ENCODE data around the gene AUTS2.

DNA sequence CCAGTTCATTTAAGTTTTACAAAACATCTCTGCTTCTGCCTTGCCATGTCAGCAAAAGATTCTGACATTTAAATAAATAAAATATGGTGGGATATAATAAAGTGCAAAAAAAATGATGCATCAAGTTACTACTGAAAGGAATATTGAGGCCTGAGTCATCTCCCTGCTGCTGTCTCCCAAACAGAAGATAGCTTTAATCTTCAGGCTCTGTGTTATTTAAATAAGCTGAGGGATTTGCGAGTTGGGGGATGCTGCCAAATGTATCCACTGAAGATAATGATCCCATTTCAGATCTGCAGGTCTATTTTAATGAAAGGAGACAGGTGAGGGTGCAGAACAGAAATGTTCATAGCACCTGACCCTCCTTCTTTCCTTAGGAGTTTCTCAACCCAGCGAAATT, 720.8 kb downstream of the AUTS2 start:
- TF ChIP-seq, protein P1, sequence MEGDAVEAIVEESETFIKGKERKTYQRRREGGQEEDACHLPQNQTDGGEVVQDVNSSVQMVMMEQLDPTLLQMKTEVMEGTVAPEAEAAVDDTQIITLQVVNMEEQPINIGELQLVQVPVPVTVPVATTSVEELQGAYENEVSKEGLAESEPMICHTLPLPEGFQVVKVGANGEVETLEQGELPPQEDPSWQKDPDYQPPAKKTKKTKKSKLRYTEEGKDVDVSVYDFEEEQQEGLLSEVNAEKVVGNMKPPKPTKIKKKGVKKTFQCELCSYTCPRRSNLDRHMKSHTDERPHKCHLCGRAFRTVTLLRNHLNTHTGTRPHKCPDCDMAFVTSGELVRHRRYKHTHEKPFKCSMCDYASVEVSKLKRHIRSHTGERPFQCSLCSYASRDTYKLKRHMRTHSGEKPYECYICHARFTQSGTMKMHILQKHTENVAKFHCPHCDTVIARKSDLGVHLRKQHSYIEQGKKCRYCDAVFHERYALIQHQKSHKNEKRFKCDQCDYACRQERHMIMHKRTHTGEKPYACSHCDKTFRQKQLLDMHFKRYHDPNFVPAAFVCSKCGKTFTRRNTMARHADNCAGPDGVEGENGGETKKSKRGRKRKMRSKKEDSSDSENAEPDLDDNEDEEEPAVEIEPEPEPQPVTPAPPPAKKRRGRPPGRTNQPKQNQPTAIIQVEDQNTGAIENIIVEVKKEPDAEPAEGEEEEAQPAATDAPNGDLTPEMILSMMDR (conservative IDR thresholded peaks at IDR 0.05; ENCODE audit: low read length): no peak
- no peak for TF ChIP-seq EZH2phosphoT487 (IDR thresholded peaks at IDR 0.05; ENCODE audit: borderline replicate concordance)
